Hepatocyte (in vitro differentiated cells): ENCODE measurements around the gene OR10P1.

ENCODE experiments used
- EZH2 ChIP-seq: fragments of 200-600 bp; sonication (generic); IDR thresholded peaks from 2 replicates; pipeline ENCODE4 v1.6.1; 2016; ENCODE audit warnings: antibody characterized with exemption, mild to moderate bottlenecking, borderline replicate concordance
- EZH2phosphoT487 ChIP-seq: fragments of 200-600 bp; sonication (generic); IDR thresholded peaks from one replicate; pipeline ENCODE4 v1.6.1; 2018; ENCODE audit warnings: antibody characterized with exemption, mild to moderate bottlenecking, low read depth, moderate library complexity; ENCODE audit not compliant: unreplicated experiment, severe bottlenecking
- TF ChIP-seq, protein P1 (sequence below): fragments of 200-600 bp; sonication (generic); IDR thresholded peaks from 2 replicates; pipeline ENCODE4 v1.5.1; 2016; ENCODE audit warnings: antibody characterized with exemption, mild to moderate bottlenecking; ENCODE audit not compliant: poor library complexity

DNA sequence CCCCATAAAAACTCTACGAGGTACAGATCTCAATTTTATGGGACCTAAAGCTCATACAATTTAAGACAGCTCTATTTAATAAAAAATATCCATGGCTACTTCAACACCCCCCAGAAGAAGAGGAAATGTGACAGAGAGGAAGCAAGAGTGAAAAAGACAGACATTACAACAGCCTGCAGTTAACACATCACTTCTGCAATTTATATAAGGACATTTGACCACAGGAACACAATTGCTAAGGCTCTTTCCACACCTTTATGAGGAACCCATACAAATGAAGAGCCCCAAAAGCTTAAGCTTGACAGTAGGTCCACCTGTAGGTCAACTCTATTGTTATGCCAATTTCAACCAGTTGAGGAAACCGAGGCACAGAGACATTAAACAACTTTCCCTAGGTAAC lies 5.6 kb downstream of the OR10P1 start:
- TF ChIP-seq EZH2, result no peak
- TF ChIP-seq, protein P1, sequence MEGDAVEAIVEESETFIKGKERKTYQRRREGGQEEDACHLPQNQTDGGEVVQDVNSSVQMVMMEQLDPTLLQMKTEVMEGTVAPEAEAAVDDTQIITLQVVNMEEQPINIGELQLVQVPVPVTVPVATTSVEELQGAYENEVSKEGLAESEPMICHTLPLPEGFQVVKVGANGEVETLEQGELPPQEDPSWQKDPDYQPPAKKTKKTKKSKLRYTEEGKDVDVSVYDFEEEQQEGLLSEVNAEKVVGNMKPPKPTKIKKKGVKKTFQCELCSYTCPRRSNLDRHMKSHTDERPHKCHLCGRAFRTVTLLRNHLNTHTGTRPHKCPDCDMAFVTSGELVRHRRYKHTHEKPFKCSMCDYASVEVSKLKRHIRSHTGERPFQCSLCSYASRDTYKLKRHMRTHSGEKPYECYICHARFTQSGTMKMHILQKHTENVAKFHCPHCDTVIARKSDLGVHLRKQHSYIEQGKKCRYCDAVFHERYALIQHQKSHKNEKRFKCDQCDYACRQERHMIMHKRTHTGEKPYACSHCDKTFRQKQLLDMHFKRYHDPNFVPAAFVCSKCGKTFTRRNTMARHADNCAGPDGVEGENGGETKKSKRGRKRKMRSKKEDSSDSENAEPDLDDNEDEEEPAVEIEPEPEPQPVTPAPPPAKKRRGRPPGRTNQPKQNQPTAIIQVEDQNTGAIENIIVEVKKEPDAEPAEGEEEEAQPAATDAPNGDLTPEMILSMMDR, result no peak
- no peak for TF ChIP-seq EZH2phosphoT487
